Vagina (tissue), 2 donors: ENCODE data around the gene LRRC1.

Experiments used
- CTCF ChIP-seq, 3 experiments: fragments of 450-650 bp in 2 of 3; fragments of 200-600 bp in 1 of 3; sonication (generic) in 1 of 3; IDR thresholded peaks; one replicate each; pipeline ENCODE4 v1.5.1; 2017 to 2019; ENCODE audit warnings: antibody characterized with exemption in 3 of 3, mild to moderate bottlenecking in 2 of 3, moderate library complexity in 2 of 3
- POLR2AphosphoS5 ChIP-seq, 2 donors: sonication (generic); formaldehyde crosslinking; IDR thresholded peaks; one replicate each; pipeline ENCODE4 v1.9.0; 2017; ENCODE audit warnings: antibody characterized with exemption in 2 of 2, mild to moderate bottlenecking in 2 of 2, low read depth in 1 of 2; ENCODE audit not compliant: insufficient read depth in 1 of 2

GRCh38 chr6:53858913-53859312, 64.1 kb downstream of the LRRC1 start:
- TF ChIP-seq POLR2AphosphoS5 (IDR thresholded peaks at IDR 0.05; ENCODE audit: insufficient read depth in 1 of 2, low read depth in 1 of 2) (no peak), CTCF (IDR thresholded peaks at IDR 0.05) (no peak)
